Kidney (tissue), 14 donors: ENCODE measurements around the gene MPC2. TPM values are rescaled to one million over a fixed set of nuclear protein-coding genes. Genes with fewer than 3 reads are reported as not detected.

Source experiments
- DNase-seq, 5 donors: peaks; one replicate each; pipeline ENCODE4 v3.0.0-alpha.2; 2013 to 2020
- FAIRE-seq: peaks from 2 replicates; lab custom pipeline; 2012; peaks lifted over from hg19 to GRCh38; lab: Jason Lieb, UNC
- H3K27ac ChIP-seq, 2 donors: one replicate each; pipeline ENCODE4 v1.7.0; 2013; ENCODE audit warnings: low read depth in 2 of 2, low read length in 2 of 2, inconsistent platforms in 1 of 2
- H3K27me3 ChIP-seq: one replicate; pipeline ENCODE4 v1.7.1; 2013; ENCODE audit warnings: low read length, inconsistent platforms; ENCODE audit not compliant: control insufficient read depth, insufficient read depth
- H3K36me3 ChIP-seq, 3 donors: one replicate each; pipeline versions ENCODE4 v1.7.0 to v1.7.1; 2013; ENCODE audit warnings: low read length in 3 of 3, control low read depth in 1 of 3, inconsistent platforms in 1 of 3; ENCODE audit not compliant: insufficient read depth in 3 of 3, control insufficient read depth in 2 of 3
- H3K4me1 ChIP-seq, 3 donors: one replicate each; pipeline versions ENCODE4 v1.7.0 to v1.7.1; 2013; ENCODE audit warnings: low read length in 3 of 3, inconsistent platforms in 1 of 3, low read depth in 1 of 3; ENCODE audit not compliant: control insufficient read depth in 2 of 3, insufficient read depth in 2 of 3
- H3K4me3 ChIP-seq, 3 donors: one replicate each; pipeline versions ENCODE4 v1.7.0 to v1.8.1; 2013; ENCODE audit warnings: low read length in 3 of 3, control low read depth in 1 of 3, inconsistent platforms in 1 of 3
- H3K9ac ChIP-seq, 3 donors: one replicate each; pipeline versions ENCODE4 v1.7.0 to v1.7.1; 2013; ENCODE audit warnings: low read length in 3 of 3, control low read depth in 1 of 3, inconsistent platforms in 1 of 3
- H3K9me3 ChIP-seq, 3 donors: one replicate each; pipeline versions ENCODE4 v1.7.0 to v1.7.1; 2013; ENCODE audit warnings: low read length in 3 of 3, control low read depth in 1 of 3, inconsistent platforms in 1 of 3; ENCODE audit not compliant: control insufficient read depth in 2 of 3, insufficient read depth in 1 of 3
- CTCF ChIP-seq: IDR thresholded peaks from 3 replicates; pipeline ENCODE4 v1.5.1; 2012; ENCODE audit warnings: mild to moderate bottlenecking, moderate library complexity, borderline replicate concordance; ENCODE audit not compliant: insufficient read depth; ENCODE audit errors: extremely low read depth
- intact Hi-C: fragments of 100-400 bp; cut with DNase I; formaldehyde crosslinking; loops from one replicate; pipeline ENCODE4 v1.11.1; 2022
- polyA plus RNA-seq: library from polyadenylated mRNA; stranded (reverse); fragments of 350-450 nt; fragmentation: Illumina TruSeq; extraction: RNeasy Lipid Tissue Mini Kit (QIAGEN cat#74804); gene quantifications from one replicate; pipeline ENCODE4 v1.2.3, GENCODE V29; 2014; ENCODE audit warnings: low read depth, low replicate concordance; ENCODE audit not compliant: insufficient read depth
- total RNA-seq: library from RNA; stranded (reverse); fragmentation: NEBNext Ultra II Directional; extraction: Animal tissue kit (Norgen Biotek cat#: 25700); gene quantifications from one replicate; pipeline ENCODE4 v1.2.1, GENCODE V29; 2021
- donor health status: control.
- donor health status: control.
- donor health status: control.
- donor health status: control.
- donor health status: control.
- donor health status: DM: yes; HTN: yes; CAD: no.
- donor health status: Normal renal cell carcinoma (clear cell type).

MPC2 gene
- total and polyA plus RNA-seq, 2 donors from 2014 or later: 127 to 445 TPM

- Histone ChIP-seq H3K36me3 (no peaks in the 10 kb centered on the region), H3K9ac (no peak overlapping the region), H3K4me3 (no peak overlapping the region), H3K27me3 (no peaks in the 10 kb centered on the region), H3K4me1 (no peaks in the 10 kb centered on the region), H3K9me3 (no peaks in the 10 kb centered on the region), H3K27ac (no peak overlapping the region)
- intact Hi-C loops: no loop called here
- TF ChIP-seq CTCF: no peak
- DNase-seq: peak in 1 of 5 donors; percentile 7
- FAIRE-seq: no peak
Observed at GRCh38 chr1:167905671-167906070, 31.2 kb downstream of the MPC2 start.

DNA sequence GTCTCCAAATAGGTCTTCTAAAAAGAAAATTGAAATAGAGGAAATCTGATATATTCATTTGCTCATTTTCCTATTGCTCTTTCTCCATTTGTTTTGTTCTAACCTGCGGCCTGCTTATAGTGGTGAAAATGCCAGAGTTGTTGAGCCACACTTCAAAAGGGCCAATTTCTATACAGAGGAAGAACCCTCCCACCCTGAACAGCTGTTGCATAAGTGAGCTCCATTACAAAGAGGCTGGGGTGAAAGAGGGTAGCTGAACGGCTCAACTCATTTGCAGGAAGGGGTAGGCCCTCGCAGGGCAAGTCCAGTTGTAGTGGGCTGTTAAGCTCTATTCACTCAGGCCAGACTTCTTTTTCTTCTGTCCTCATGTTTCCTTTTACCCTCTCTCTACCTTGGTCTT is 31.7 kb downstream of the MPC2 start:
- Histone ChIP-seq H3K4me3 (no peak overlapping the region), H3K9ac (no peak overlapping the region)

GRCh38 chr1:167904652-167905130 is 32.2 kb downstream of the MPC2 start:
- no peaks in the 10 kb centered on the region for H3K4me1 ChIP-seq
- H3K4me3 ChIP-seq: no peak overlapping the region
- no peak for FAIRE-seq
- peak in 1 of 5 donors; percentile 16 for DNase-seq
- no peak overlapping the region for H3K9ac ChIP-seq
- TF ChIP-seq CTCF: no peak
- H3K27me3 ChIP-seq: no peaks in the 10 kb centered on the region
- no peak overlapping the region for H3K27ac ChIP-seq
- H3K9me3 ChIP-seq: no peaks in the 10 kb centered on the region
- intact Hi-C loops: no loop called here
- H3K36me3 ChIP-seq: no peaks in the 10 kb centered on the region

More for the DNA sequence above, 31.7 kb downstream of the MPC2 start:
- no peak for FAIRE-seq
- Histone ChIP-seq H3K36me3 (no peaks in the 10 kb centered on the region), H3K4me1 (no peaks in the 10 kb centered on the region), H3K27me3 (no peaks in the 10 kb centered on the region), H3K27ac (no peak overlapping the region), H3K9me3 (no peaks in the 10 kb centered on the region)
- no peak for TF ChIP-seq CTCF
- peak in 3 of 5 donors; percentile 19 to 54 (median 42) for DNase-seq
- intact Hi-C loops: no loop called here

DNA sequence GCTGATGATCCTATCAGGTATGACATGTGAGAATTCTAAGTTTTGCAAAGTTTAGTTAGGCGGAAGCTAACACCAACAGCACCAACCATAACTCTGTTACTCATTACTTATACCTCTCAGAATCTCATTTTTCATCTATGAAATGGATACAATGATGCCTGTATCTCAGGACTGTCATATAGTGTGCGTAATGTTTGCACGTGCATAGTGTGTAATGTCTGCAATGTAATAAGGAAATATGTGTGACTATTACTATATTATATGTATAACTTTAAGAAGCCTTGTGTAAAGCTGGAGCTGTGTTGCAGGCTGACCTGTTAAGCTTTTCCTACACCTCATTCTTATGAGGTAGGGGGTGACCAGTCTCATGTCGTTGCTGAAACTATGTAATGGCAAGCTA is 36.0 kb downstream of the MPC2 start:
- Histone ChIP-seq H3K9me3 (no peaks in the 10 kb centered on the region), H3K9ac (no peak overlapping the region), H3K4me3 (no peak overlapping the region), H3K36me3 (no peaks in the 10 kb centered on the region), H3K27ac (no peak overlapping the region), H3K27me3 (no peaks in the 10 kb centered on the region), H3K4me1 (no peaks in the 10 kb centered on the region)
- no peak for TF ChIP-seq CTCF
- FAIRE-seq (no peak), DNase-seq (no peak)
- intact Hi-C loops: no loop called here
